Thymus (tissue), 11 donors: Measurements from ENCODE around the gene ZMIZ1. TPM values are rescaled to one million over a fixed set of nuclear protein-coding genes. Genes with fewer than 3 reads are reported as not detected.

Source experiments
- DNase-seq, 9 donors: peaks; one replicate each; pipeline ENCODE4 v3.0.0-alpha.2; 2013; ENCODE audit warnings: low spot score in 9 of 9, low read depth in 6 of 9, missing footprints in 1 of 9
- H3K27ac ChIP-seq, 2 donors: one replicate each; pipeline ENCODE4 v1.5.1; 2013; ENCODE audit warnings: control low read depth in 1 of 2, low read depth in 1 of 2, low read length in 1 of 2, mild to moderate bottlenecking in 1 of 2, moderate library complexity in 1 of 2
- H3K27me3 ChIP-seq, 2 donors: one replicate each; pipeline ENCODE4 v1.5.1; 2013; ENCODE audit warnings: low read length in 1 of 2; ENCODE audit not compliant: control insufficient read depth in 2 of 2, insufficient read depth in 1 of 2
- H3K36me3 ChIP-seq, 2 donors: one replicate each; pipeline ENCODE4 v1.5.1; 2013; ENCODE audit warnings: low read length in 1 of 2, mild to moderate bottlenecking in 1 of 2, moderate library complexity in 1 of 2; ENCODE audit not compliant: control insufficient read depth in 2 of 2, insufficient read depth in 2 of 2
- H3K4me1 ChIP-seq, 2 donors: one replicate each; pipeline ENCODE4 v1.5.1; 2013; ENCODE audit warnings: low read length in 2 of 2; ENCODE audit not compliant: control insufficient read depth in 2 of 2, insufficient read depth in 2 of 2
- H3K4me3 ChIP-seq, 2 donors: one replicate each; pipeline ENCODE4 v1.5.1; 2013; ENCODE audit warnings: low read length in 2 of 2, control low read depth in 1 of 2, mild to moderate bottlenecking in 1 of 2
- H3K9me3 ChIP-seq, 2 donors: one replicate each; pipeline ENCODE4 v1.5.1; 2013; ENCODE audit warnings: low read length in 1 of 2, mild to moderate bottlenecking in 1 of 2; ENCODE audit not compliant: control insufficient read depth in 2 of 2, insufficient read depth in 1 of 2
- WGBS: extraction: QIAGEN DNeasy Blood & Tissue Kit; methylation state at CpG from one replicate; pipeline ENCODE4 v1.1.7; 2013; 5-methylcytosine and 5-hydroxymethylcytosine counted together
- polyA plus RNA-seq: library from polyadenylated mRNA; stranded (reverse); fragments of 200-250 nt; gene quantifications from one replicate; pipeline ENCODE4 v1.2.3, GENCODE V29; 2013
- total RNA-seq: library from RNA; stranded (reverse); fragments of 120-200 nt; gene quantifications from one replicate; pipeline ENCODE4 v1.2.4, GENCODE V29; 2013
- donor health status: healthy.

Gene ZMIZ1
- total and polyA plus RNA-seq, 2 donors = 7.4 to 14.2 TPM

GRCh38 chr10:79054203-79055099 is 14.3 kb upstream of the ZMIZ1 start:
- Histone ChIP-seq H3K27me3 (no peaks in the 10 kb centered on the region), H3K4me3 (no peak overlapping the region), H3K36me3 (no peaks in the 10 kb centered on the region), H3K4me1 (peaks cover 10 to 37% of the 10 kb centered on the region in 2 donors), H3K9me3 (no peaks in the 10 kb centered on the region), H3K27ac (no peak overlapping the region)
- 98% methylated on average over 13 of the region's 13 CpGs for WGBS
- DNase-seq = no peak

- DNase-seq = no peak
These were observed 13.5 kb upstream of the ZMIZ1 start for GRCh38 chr10:79055100-79055782.

GRCh38 chr10:79055892-79056291 is 12.9 kb upstream of the ZMIZ1 start:
- H3K4me1 ChIP-seq = peaks cover 9 to 29% of the 10 kb centered on the region in 2 donors
- no peak for DNase-seq
- no peaks in the 10 kb centered on the region for H3K27me3 ChIP-seq
- H3K9me3 ChIP-seq = no peaks in the 10 kb centered on the region
- H3K27ac ChIP-seq = no peak overlapping the region
- no peaks in the 10 kb centered on the region for H3K36me3 ChIP-seq
- 97% methylated on average over 4 of the region's 4 CpGs for WGBS
- H3K4me3 ChIP-seq = no peak overlapping the region

More at GRCh38 chr10:79055100-79055782, 13.5 kb upstream of the ZMIZ1 start:
- no peak overlapping the region for H3K27ac ChIP-seq
- no peaks in the 10 kb centered on the region for H3K36me3 ChIP-seq
- H3K4me1 ChIP-seq = peaks cover 10 to 29% of the 10 kb centered on the region in 2 donors
- H3K9me3 ChIP-seq = no peaks in the 10 kb centered on the region
- no peak overlapping the region for H3K4me3 ChIP-seq
- no peaks in the 10 kb centered on the region for H3K27me3 ChIP-seq
- 93% methylated on average over 10 of the region's 10 CpGs for WGBS

GRCh38 chr10:79056361-79056735 is 12.4 kb upstream of the ZMIZ1 start:
- 97% methylated on average over 8 of the region's 8 CpGs for WGBS
- Histone ChIP-seq H3K9me3 (no peaks in the 10 kb centered on the region), H3K4me3 (no peak overlapping the region), H3K27me3 (no peaks in the 10 kb centered on the region), H3K4me1 (peaks cover 9 to 29% of the 10 kb centered on the region in 2 donors), H3K36me3 (no peaks in the 10 kb centered on the region), H3K27ac (no peak overlapping the region)
- no peak for DNase-seq

- no peak overlapping the region for H3K4me3 ChIP-seq
- H3K27ac ChIP-seq = no peak overlapping the region
- no peak for DNase-seq
- WGBS = 98% methylated on average over 14 of the region's 14 CpGs
- peaks cover 11 to 29% of the 10 kb centered on the region in 2 donors for H3K4me1 ChIP-seq
- H3K27me3 ChIP-seq = no peaks in the 10 kb centered on the region
- H3K9me3 ChIP-seq = no peaks in the 10 kb centered on the region
- no peaks in the 10 kb centered on the region for H3K36me3 ChIP-seq
These were observed 11.9 kb upstream of the ZMIZ1 start for GRCh38 chr10:79056736-79057391.

- no peak overlapping the region for H3K4me3 ChIP-seq
- H3K27me3 ChIP-seq = no peaks in the 10 kb centered on the region
- no peak for DNase-seq
- no peak overlapping the region for H3K27ac ChIP-seq
- H3K9me3 ChIP-seq = no peaks in the 10 kb centered on the region
- 97% methylated on average over 12 of the region's 12 CpGs for WGBS
- H3K4me1 ChIP-seq = peaks cover 10 to 29% of the 10 kb centered on the region in 2 donors
- H3K36me3 ChIP-seq = no peaks in the 10 kb centered on the region
These were observed 11.1 kb upstream of the ZMIZ1 start for GRCh38 chr10:79057481-79058275.

- no peak for DNase-seq
- 96% methylated on average over 10 of the region's 10 CpGs for WGBS
- H3K27me3 ChIP-seq = no peaks in the 10 kb centered on the region
- no peak overlapping the region for H3K27ac ChIP-seq
- H3K4me1 ChIP-seq = peaks cover 14 to 39% of the 10 kb centered on the region in 2 donors
- no peak overlapping the region for H3K4me3 ChIP-seq
- no peaks in the 10 kb centered on the region for H3K36me3 ChIP-seq
- H3K9me3 ChIP-seq = no peaks in the 10 kb centered on the region
These were observed 9.6 kb upstream of the ZMIZ1 start for GRCh38 chr10:79058899-79059841.

GRCh38 chr10:79059859-79060379 is 8.8 kb upstream of the ZMIZ1 start:
- Histone ChIP-seq H3K36me3 (no peaks in the 10 kb centered on the region), H3K27ac (no peak overlapping the region), H3K9me3 (no peaks in the 10 kb centered on the region), H3K4me3 (no peak overlapping the region), H3K27me3 (no peaks in the 10 kb centered on the region), H3K4me1 (peaks cover 14 to 43% of the 10 kb centered on the region in 2 donors)
- no peak for DNase-seq
- 95% methylated on average over 11 of the region's 11 CpGs for WGBS
